GM21786 (cell line): ENCODE results near the gene GUCY1B1.

Experiments
- ATAC-seq: cut with Tn5 transposase; IDR thresholded peaks from one replicate; pipeline ENCODE4 v1.9.1; 2021; ENCODE audit not compliant: unreplicated experiment

GUCY1B1 gene

DNA sequence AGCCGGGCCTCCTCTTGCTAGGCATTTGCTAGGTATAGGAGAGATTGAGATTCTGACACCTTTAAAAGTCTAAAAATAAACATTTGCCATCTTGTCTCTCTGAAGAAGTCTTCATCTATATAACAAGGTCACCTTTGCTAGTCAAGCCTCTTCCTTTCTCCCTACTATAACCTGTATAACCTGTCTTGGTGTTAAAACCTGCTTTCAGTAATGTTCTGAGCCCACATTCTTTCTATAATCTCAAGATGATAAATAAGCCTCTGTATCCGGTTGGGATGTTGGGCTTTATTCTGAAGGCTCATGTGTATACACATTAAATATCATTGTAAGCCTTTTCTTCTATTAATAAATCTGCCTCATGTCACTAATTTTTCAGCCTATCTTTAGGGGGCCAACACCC, 97.1 kb downstream of the GUCY1B1 start:
- ATAC-seq: no peak
